NCI-H1436 treated with DMSO at 0.1 percent for 48 hours (cell line): Measurements from ENCODE around the gene ANKRD35.
A peak's percentile ranks its signal among the peaks of the same experiment; 100 is the strongest.

Experiments
- DNase-seq: peaks from one replicate; lab custom pipeline; 2025; lab: John Stamatoyannopoulos, UW

The ANKRD35 gene

GRCh38 chr1:145895471-145895870 lies 9.8 kb upstream of the ANKRD35 start:
- no peak for DNase-seq

GRCh38 chr1:145893306-145894055 lies 7.8 kb upstream of the ANKRD35 start:
- no peak for DNase-seq

- DNase-seq: no peak
Measured at GRCh38 chr1:145892486-145893087, 6.9 kb upstream of the ANKRD35 start.

- peak; percentile 86 for DNase-seq
Measured at GRCh38 chr1:145891587-145892485, 6.2 kb upstream of the ANKRD35 start.

GRCh38 chr1:145891143-145891542 lies 5.5 kb upstream of the ANKRD35 start:
- no peak for DNase-seq

GRCh38 chr1:145889722-145890121 lies 4.1 kb upstream of the ANKRD35 start:
- no peak for DNase-seq

DNA sequence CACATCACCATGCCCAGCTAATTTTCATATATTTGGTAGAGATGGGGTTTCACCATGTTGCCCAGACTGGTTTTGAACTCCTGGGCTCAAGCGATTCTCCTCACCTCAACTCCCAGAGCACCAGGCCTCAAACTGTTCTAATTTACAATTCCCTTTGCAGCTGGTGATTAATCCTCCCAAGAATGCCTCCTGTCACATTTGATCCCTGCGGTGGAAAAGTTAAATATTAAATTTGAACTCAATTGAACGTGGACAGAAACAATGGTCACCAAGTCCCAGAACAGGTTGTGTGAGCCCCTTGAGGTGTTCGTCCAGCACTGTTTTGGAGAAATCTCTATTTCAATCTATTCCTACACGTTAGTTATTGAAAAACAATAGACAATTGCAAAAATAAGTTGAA lies 2.0 kb upstream of the ANKRD35 start:
- no peak for DNase-seq

DNA sequence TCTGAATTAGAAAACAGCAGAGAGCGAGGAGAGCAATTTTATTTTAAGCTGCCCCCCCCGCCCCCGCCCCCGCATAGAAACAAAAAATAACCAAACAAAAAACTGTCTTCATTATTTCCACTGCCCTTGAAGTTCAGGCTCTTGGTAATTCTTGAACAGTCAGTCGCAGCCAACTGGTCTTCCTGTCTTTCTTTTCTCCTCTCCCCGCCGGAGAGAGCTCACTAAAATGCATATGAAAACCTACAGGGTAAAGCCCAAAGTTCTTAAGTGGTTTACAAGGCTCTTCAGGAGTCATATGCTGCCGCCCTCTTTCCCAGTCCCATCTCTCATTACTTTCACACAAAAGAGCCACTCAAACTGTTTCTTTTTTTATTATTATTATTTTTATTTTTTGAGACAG lies 1.1 kb upstream of the ANKRD35 start:
- DNase-seq: no peak

- DNase-seq: no peak
Measured at GRCh38 chr1:145886390-145886789, 724 bp upstream of the ANKRD35 start.

DNA sequence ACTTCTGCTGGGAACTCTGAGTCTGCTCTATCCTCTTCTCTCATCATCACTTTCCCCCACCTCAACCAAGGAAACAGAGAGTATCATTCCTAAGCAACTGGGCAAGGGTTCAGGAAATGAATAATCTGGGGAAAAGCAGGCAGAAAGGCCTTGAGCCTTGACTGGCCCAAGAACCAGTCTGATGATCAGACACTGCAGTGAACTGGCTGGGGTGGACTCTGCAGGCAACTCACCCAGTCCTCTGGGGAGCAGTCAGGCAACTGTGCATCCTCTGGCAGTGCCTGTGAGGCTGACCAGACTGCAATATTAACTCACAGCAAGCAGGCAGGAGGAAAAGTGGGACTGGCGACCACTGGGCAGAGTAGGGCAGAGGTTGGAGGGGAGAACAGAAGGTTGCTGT lies 991 bp downstream of the ANKRD35 start:
- no peak for DNase-seq

DNA sequence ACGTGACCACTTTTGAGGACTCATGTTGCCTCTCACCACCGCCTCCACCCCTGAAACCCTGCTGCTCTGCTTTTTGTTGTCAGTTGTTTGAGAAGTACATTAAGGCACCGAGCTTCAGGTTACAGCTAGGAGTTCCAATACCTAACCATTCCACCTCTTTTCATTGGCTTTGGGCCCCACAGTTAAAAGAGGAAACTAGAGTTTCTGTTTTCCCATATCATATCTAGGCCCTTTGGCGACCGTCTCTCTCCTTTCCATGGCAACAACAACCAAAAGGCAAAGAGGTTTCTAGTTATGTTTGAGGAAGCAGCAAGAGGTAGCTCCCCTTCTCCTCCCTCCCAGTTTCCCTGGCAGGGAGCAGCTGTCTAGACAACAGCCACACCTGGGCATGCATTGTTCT lies 5.9 kb downstream of the ANKRD35 start:
- DNase-seq: no peak

GRCh38 chr1:145878724-145879123 lies 6.9 kb downstream of the ANKRD35 start:
- no peak for DNase-seq

GRCh38 chr1:145877923-145878486 lies 7.7 kb downstream of the ANKRD35 start:
- DNase-seq: no peak

GRCh38 chr1:145874646-145875045 lies 11.0 kb downstream of the ANKRD35 start:
- no peak for DNase-seq

DNA sequence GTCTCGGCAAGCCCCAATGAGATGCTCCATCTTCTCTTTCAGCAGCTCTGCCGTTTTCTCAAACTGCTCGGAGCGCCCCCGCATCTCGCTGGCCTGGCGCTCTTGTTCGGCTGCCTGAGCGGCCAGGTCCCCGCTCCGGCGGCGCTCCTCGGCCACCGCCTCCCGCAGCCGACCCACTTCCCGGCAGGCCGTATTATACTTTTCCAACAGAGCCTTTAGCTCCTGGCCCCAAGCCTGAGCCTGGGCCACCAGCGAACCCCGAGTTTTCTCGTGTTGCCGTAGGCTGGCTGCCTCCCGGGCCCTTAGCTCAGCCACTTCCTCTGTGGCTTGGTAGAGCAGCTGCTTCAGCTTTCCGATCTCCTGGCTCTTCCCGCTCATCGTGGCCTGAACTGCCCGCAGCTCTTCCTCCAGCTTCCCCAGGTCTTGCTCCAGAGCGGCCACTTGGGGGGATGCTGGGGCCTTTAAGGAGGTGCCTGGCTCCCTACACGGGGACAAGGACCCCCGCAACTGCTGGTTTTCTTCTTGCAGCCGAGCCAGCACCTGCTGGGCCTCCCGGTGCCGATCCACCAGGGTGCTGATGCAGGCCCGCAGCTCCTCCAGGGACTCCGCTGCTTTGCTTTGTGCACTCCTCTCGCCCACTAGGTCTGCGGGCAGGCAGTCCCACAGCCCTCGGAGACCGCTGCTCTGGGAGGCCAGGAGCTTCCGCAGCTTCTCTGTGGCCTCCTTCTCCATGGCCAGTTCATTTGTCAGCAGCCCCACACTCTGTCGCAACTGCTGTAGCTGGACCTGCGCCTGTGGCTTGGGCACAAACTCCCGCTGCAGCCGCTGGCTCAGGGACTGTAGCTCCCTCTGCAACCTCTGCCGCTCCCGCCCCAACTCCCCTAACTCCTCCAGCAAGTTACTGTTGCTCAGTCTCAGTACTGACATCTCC lies 13.4 kb downstream of the ANKRD35 start:
- DNase-seq: no peak

- DNase-seq: no peak
Measured at GRCh38 chr1:145868232-145868631, 17.4 kb downstream of the ANKRD35 start.

GRCh38 chr1:145863282-145864018 lies 22.2 kb downstream of the ANKRD35 start:
- no peak for DNase-seq

DNA sequence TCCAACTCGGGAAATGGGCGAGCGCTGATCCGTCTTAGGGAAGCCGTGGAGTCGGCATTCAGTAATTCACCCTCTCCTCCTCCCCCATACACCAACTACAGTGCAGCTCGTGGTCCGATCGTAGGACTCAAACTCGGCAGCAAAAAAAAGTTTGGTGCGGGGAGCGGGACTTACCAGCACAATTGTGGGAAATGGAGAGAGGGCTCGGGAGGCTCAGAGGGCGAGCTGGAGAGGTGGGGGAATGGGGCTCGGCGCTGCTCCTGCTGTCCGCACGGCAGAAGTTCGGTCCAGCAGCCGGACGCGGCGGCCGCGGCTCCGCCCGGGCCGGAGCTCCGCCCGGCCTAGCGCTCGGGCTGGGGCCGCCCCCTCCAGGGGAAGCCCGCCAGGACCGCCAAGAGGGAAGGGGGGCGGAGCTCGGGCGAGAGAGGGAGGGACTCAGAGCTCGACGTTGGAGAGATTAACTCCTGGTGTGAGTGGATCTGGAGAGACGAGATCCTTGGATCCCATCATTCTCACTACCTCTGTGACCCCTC lies 26.1 kb downstream of the ANKRD35 start:
- DNase-seq: peak; percentile 15

- DNase-seq: peak; percentile 31
Measured at GRCh38 chr1:145858901-145859490, 26.7 kb downstream of the ANKRD35 start, which contains the start of gene PIAS3. Gene PIAS3, minus strand, starts transcription at chr1:145859081. Its CDS starts 91 bp downstream, at chr1:145858990.
